DOHH2 (cell line): ENCODE results near the gene ANXA8.

Experiments
- CTCF ChIP-seq: fragments of 200-600 bp; sonication (generic); IDR thresholded peaks from one replicate; pipeline ENCODE4 v1.5.1; 2014; ENCODE audit warnings: antibody characterized with exemption, mild to moderate bottlenecking, low read depth, low read length; ENCODE audit not compliant: poor library complexity, severe bottlenecking
- EZH2phosphoT487 ChIP-seq: fragments of 200-600 bp; sonication (generic); IDR thresholded peaks from 2 replicates; pipeline ENCODE4 v1.6.1; 2017; ENCODE audit warnings: borderline replicate concordance, mild to moderate bottlenecking, antibody characterized with exemption, low read length, moderate library complexity, mixed read lengths

- TF ChIP-seq CTCF (no peak), EZH2phosphoT487 (no peak)
Measured at GRCh38 chr10:47447209-47447608, 36.7 kb downstream of the ANXA8 start.
